HFF-Myc (cell line): ENCODE data around the gene KRTAP4-1.
"Not testable (repeated sequence)": the region's sequence is repeated elsewhere in the genome, so short reads cannot be mapped to it uniquely, and the experiment has no call there.

ENCODE experiments used
- DNase-seq: peaks from one replicate; pipeline ENCODE4 v3.0.0-alpha.2; 2011; ENCODE audit warnings: low read depth; ENCODE audit errors: extremely low read depth
- H3K4me3 ChIP-seq: replicated peaks from 2 replicates; pipeline ENCODE4 v1.5.1; 2011; ENCODE audit warnings: low read depth, mild to moderate bottlenecking, control low read depth, low read length
- CTCF ChIP-seq: IDR thresholded peaks from 2 replicates; pipeline ENCODE4 v1.5.1; 2012; ENCODE audit warnings: mild to moderate bottlenecking, low read depth, low read length, control low read depth; ENCODE audit errors: missing control alignments

KRTAP4-1 gene

GRCh38 chr17:41184480-41184961 lies at the start of gene KRTAP4-1:
KRTAP4-1 (minus strand) TSS chr17:41184911; CDS start chr17:41184854, 57 bp downstream.
- H3K4me3 ChIP-seq: no peak within 1 kb of the TSS
- no peak for TF ChIP-seq CTCF
- DNase-seq: no peak

- not testable (repeated sequence) for H3K4me3 ChIP-seq, DNase-seq
Measured at GRCh38 chr17:41232399-41233105, 47.8 kb upstream of the KRTAP4-1 start, which contains the start of gene KRTAP9-3. KRTAP9-3 (plus strand) TSS chr17:41232449; CDS start chr17:41232502, 53 bp downstream.

- TF ChIP-seq CTCF: no peak
- DNase-seq: no peak
- no peak overlapping the region for H3K4me3 ChIP-seq
Measured at GRCh38 chr17:41231731-41232130, 47.0 kb upstream of the KRTAP4-1 start.

GRCh38 chr17:41230094-41230493 lies 45.4 kb upstream of the KRTAP4-1 start:
- no peak overlapping the region for H3K4me3 ChIP-seq
- no peak for DNase-seq
- TF ChIP-seq CTCF: no peak

GRCh38 chr17:41226598-41227095 lies 41.9 kb upstream of the KRTAP4-1 start, which contains the start of gene KRTAP9-2:
KRTAP9-2 (plus strand) TSS chr17:41226648; CDS start chr17:41226655, 7 bp downstream.
- not testable (repeated sequence) for H3K4me3 ChIP-seq, DNase-seq

GRCh38 chr17:41226051-41226450 lies 41.3 kb upstream of the KRTAP4-1 start:
- H3K4me3 ChIP-seq: no peak overlapping the region
- DNase-seq: no peak
- TF ChIP-seq CTCF: no peak

GRCh38 chr17:41223821-41224220 lies 39.1 kb upstream of the KRTAP4-1 start:
- no peak for DNase-seq
- H3K4me3 ChIP-seq: no peak overlapping the region
- no peak for TF ChIP-seq CTCF
